VCaP (cell line): ENCODE results near the gene FABP6.
"Not testable (repeated sequence)": the region's sequence is repeated elsewhere in the genome, so short reads cannot be mapped to it uniquely, and the experiment has no call there.

Experiments used
- H3K27ac ChIP-seq: fragments of 450-650 bp; 2 replicates; pipeline ENCODE4 v1.5.1; 2017
- CTCF ChIP-seq: fragments of 450-650 bp; conservative IDR thresholded peaks from 2 replicates; pipeline ENCODE4 v1.5.1; 2017; ENCODE audit warnings: mild to moderate bottlenecking, moderate library complexity

FABP6 gene

GRCh38 chr5:160188141-160189015 lies 40.9 kb upstream of the FABP6 start:
- H3K27ac ChIP-seq: peak overlapping the region; percentile 34; the same call in 1 of the 2 replicates

GRCh38 chr5:160192424-160192823 lies 36.9 kb upstream of the FABP6 start:
- TF ChIP-seq CTCF: no peak
- no peak overlapping the region for H3K27ac ChIP-seq

More at GRCh38 chr5:160188141-160189015, 40.9 kb upstream of the FABP6 start:
- no peak for TF ChIP-seq CTCF

GRCh38 chr5:160193076-160193475 lies 36.2 kb upstream of the FABP6 start:
- not testable (repeated sequence) for H3K27ac ChIP-seq

- H3K27ac ChIP-seq: not testable (repeated sequence)
These were observed 35.5 kb upstream of the FABP6 start for GRCh38 chr5:160193790-160194189.

GRCh38 chr5:160197341-160198144 lies 31.8 kb upstream of the FABP6 start:
- H3K27ac ChIP-seq: no peak overlapping the region
- TF ChIP-seq CTCF: no peak

- H3K27ac ChIP-seq: no peak overlapping the region
- TF ChIP-seq CTCF: no peak
These were observed 31.2 kb upstream of the FABP6 start for GRCh38 chr5:160198146-160198545.

GRCh38 chr5:160198841-160199409 lies 30.4 kb upstream of the FABP6 start:
- H3K27ac ChIP-seq: peak overlapping the region; percentile 23; the same call in 1 of the 2 replicates
- TF ChIP-seq CTCF: no peak

GRCh38 chr5:160199410-160199911 lies 29.8 kb upstream of the FABP6 start:
- TF ChIP-seq CTCF: peak; percentile 88
- peak overlapping the region; percentile 23; the same call in 1 of the 2 replicates for H3K27ac ChIP-seq
